NCI-H345 treated with DMSO at 0.1 percent for 48 hours (cell line): ENCODE data around the gene EDA.

ENCODE experiments used
- DNase-seq: peaks from one replicate; lab custom pipeline; 2025; ENCODE audit not compliant: unreplicated experiment; lab: John Stamatoyannopoulos, UW

Gene EDA

GRCh38 chrX:70054391-70054790 lies 438.5 kb downstream of the EDA start:
- DNase-seq: no peak

GRCh38 chrX:70062076-70062475 lies 446.2 kb downstream of the EDA start, which contains the start of gene OTUD6A:
Gene OTUD6A (plus strand): TSS chrX:70062457. CDS start chrX:70062525, 68 bp downstream.
- no peak for DNase-seq

GRCh38 chrX:70062961-70063550 lies 447.1 kb downstream of the EDA start:
- no peak for DNase-seq

GRCh38 chrX:70066646-70067045 lies 450.7 kb downstream of the EDA start:
- DNase-seq: no peak

GRCh38 chrX:70079297-70079696 lies 463.4 kb downstream of the EDA start:
- no peak for DNase-seq

GRCh38 chrX:70079870-70080269 lies 464.0 kb downstream of the EDA start:
- no peak for DNase-seq

GRCh38 chrX:70082723-70083122 lies 466.8 kb downstream of the EDA start:
- DNase-seq: no peak

- no peak for DNase-seq
These were observed 468.8 kb downstream of the EDA start for GRCh38 chrX:70084592-70085240.

GRCh38 chrX:70087857-70088630 lies 472.1 kb downstream of the EDA start:
- no peak for DNase-seq

- DNase-seq: no peak
These were observed 472.8 kb downstream of the EDA start for GRCh38 chrX:70088751-70089150.
